Measurements from ENCODE around the gene SCPEP1.
"Not testable (repeated sequence)": the region's sequence is repeated elsewhere in the genome, so short reads cannot be mapped to it uniquely, and the experiment has no call there.

The SCPEP1 gene

GRCh38 chr17:56965681-56966080 lies 12.2 kb upstream of the SCPEP1 start:
- not testable (repeated sequence) for DNase-seq (ENCODE audit: low read depth in 2 of 2)

DNA sequence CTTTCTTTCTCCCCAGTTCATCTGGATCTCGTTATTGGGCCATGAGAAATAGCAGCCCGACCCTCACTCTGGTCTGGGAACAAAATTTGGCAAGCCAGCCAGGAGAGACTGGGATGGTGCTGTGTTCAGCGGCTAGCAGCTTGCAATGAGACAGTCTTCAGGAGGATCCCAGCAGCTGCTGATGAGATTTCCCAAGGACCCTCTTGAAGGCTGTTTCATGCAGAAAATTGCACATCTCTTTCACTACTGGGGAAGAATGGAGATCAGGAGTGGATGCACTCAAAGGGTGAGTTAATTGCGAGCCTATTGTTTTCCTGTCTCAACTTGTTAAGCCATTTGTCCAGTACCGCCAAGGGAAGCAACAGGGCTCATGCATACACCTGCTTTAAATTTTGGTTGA lies 11.6 kb upstream of the SCPEP1 start:
- DNase-seq (ENCODE audit: low read depth in 2 of 2) = no peak

DNA sequence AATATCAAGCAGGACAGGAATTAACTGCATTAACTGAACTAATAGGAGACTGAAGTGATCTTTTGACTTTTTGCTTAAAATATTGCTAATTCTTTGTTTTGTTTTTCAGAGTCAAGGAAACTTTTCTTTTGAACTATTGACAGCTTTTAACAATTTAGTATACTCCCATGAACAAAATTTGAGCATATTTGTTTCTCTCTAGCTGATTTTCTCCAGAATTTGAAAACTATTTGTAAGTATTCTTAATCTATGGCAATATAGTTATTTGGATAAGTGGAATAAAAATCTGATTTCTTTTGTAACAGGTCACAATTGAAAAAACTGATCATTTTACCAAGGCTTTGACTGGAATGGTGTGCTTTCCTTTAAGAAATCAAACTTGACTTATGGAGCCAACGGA lies 7.0 kb upstream of the SCPEP1 start:
- no peak for DNase-seq (ENCODE audit: low read depth in 2 of 2)

DNA sequence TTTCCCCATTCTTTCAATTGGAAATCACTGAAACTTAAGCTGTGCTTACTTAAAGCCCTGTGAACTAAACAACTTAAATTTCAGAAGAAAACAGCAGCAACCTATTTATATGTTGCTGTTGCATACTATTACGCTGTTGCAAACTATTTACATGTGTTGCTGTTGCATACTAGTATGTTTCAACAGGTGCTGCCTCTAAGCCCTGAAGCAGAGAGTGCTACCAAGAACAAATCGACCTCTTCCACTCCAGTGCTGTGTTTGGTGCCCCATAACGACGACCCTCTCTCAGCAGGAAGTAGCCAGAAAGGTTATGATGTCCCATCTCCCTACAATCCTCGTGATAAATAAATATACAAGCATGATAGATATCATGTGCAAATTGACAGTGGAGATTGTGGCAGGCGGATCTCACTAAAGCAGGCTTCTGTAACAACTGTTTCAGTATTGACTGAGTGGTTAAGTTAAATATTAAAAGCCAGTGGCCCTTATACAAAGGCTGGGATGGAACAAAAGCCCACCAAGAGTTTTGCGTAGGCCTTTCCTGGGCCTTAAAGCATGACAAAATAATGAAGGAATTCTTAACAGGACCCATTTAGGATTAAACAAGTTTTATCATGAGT lies 5.7 kb upstream of the SCPEP1 start:
- DNase-seq (ENCODE audit: low read depth in 2 of 2) = no peak

- no peak for DNase-seq (ENCODE audit: low read depth in 2 of 2)
Measured at GRCh38 chr17:56973520-56973919, 4.4 kb upstream of the SCPEP1 start.

- no peak for DNase-seq (ENCODE audit: low read depth in 2 of 2)
Measured at GRCh38 chr17:56974055-56974454, 3.9 kb upstream of the SCPEP1 start.

- no peak for DNase-seq (ENCODE audit: low read depth in 2 of 2)
Measured at GRCh38 chr17:56975656-56976055, 2.3 kb upstream of the SCPEP1 start.

GRCh38 chr17:56976941-56977608 lies 856 bp upstream of the SCPEP1 start:
- DNase-seq (ENCODE audit: low read depth in 2 of 2) = no peak

DNA sequence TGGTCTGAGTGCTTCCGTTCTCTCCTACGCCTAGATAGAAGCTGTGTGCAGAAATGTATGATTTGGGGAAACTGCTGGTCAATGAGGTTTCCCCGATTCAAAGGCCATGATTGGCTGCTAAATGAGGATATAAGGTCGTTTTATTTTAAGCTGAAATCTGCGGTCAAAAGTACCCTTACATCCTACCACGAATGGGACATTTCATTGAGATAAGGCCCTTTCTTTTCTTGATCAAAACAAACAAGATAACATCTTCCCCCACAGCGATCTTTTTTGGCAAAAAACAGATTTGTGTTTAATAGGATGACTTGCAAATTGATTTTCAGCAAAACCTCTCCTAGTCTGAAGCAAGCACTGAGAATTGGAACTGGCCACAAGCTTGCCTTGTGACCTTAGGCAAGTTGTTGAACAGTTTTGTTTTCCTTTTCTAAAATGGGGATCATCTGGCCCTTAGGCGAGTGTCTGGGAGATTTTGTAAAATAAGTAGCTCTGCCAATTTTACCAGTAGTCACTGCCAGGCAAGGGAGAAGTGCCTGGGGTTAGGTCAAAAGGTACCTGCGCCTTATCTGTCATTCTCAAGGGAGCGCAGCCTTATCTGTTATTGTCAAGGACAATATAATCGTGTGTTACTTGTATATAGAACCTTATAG lies 635 bp downstream of the SCPEP1 start:
- no peak for DNase-seq (ENCODE audit: low read depth in 2 of 2)

- DNase-seq (ENCODE audit: low read depth in 2 of 2) = no peak
Measured at GRCh38 chr17:56979091-56979480, 1.2 kb downstream of the SCPEP1 start.

DNA sequence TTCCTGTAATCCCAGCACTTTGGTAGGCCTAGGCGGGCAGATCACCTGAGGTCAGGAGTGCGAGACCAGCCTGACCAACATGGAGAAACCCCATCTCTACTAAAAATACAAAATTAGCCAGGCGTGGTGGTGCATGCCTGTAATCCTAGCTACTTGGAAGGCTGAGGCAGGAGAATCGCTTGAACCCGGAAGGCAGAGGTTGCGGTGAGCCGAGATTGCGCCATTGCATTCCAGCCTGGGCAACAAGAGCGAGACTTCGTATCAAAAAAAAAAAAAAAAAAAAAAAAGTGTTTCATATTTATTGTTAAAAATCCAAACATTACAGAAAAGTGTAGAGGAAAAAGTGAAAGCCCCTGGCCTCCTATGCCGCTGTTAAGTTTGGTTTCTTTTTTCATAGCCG lies 2.6 kb downstream of the SCPEP1 start:
- DNase-seq (ENCODE audit: low read depth in 2 of 2) = not testable (repeated sequence)

DNA sequence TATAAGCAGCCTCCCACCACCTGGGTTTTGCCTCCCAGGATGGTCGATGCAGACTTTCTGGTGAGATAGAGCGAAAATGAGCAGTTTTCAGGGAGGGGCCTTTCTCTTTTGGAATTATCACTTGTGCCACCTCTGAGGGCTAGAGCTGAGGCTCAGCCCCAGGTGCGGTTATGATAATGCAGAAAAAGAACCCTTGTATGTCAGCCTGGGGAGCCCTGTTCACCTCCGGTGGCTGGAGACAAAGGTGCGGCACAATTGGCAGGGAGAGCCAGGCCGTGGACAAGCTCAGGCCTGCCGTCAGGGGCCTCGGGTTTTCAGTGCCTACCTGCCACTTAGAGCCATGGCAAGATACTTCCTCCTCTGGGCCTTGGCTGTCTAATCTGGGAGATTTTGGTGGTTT lies 4.4 kb downstream of the SCPEP1 start:
- DNase-seq (ENCODE audit: low read depth in 2 of 2) = no peak

- DNase-seq (ENCODE audit: low read depth in 2 of 2) = no peak
Measured at GRCh38 chr17:56983366-56983765, 5.4 kb downstream of the SCPEP1 start.

- no peak for DNase-seq (ENCODE audit: low read depth in 2 of 2)
Measured at GRCh38 chr17:56985371-56986162, 7.6 kb downstream of the SCPEP1 start.

DNA sequence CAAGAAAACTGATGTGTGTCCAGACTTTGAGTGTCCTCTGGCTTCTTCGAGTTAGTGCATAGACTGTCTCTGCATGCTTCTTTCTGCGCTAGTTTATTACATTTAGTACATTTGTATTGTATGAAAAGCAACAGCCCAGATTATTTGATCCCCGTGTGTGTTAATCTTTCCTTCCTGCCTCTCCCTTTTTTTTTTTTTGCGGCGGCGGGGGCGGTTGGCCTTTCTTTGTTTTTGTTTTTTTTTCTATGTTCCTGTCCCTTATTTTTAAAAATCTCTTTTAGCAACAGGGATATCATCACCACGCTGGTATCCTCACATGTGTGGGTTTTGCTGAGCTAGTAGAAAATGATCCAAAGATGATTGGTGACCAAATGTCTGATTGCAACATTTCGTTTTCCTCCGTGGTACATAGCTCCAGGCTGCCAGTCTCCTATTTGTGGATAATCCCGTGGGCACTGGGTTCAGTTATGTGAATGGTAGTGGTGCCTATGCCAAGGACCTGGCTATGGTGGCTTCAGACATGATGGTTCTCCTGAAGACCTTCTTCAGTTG lies 9.4 kb downstream of the SCPEP1 start:
- DNase-seq (ENCODE audit: low read depth in 2 of 2) = no peak

- no peak for DNase-seq (ENCODE audit: low read depth in 2 of 2)
Measured at GRCh38 chr17:56988901-56989572, 11.1 kb downstream of the SCPEP1 start.

GRCh38 chr17:56992364-56992763 lies 14.4 kb downstream of the SCPEP1 start:
- no peak for DNase-seq (ENCODE audit: low read depth in 2 of 2)

DNA sequence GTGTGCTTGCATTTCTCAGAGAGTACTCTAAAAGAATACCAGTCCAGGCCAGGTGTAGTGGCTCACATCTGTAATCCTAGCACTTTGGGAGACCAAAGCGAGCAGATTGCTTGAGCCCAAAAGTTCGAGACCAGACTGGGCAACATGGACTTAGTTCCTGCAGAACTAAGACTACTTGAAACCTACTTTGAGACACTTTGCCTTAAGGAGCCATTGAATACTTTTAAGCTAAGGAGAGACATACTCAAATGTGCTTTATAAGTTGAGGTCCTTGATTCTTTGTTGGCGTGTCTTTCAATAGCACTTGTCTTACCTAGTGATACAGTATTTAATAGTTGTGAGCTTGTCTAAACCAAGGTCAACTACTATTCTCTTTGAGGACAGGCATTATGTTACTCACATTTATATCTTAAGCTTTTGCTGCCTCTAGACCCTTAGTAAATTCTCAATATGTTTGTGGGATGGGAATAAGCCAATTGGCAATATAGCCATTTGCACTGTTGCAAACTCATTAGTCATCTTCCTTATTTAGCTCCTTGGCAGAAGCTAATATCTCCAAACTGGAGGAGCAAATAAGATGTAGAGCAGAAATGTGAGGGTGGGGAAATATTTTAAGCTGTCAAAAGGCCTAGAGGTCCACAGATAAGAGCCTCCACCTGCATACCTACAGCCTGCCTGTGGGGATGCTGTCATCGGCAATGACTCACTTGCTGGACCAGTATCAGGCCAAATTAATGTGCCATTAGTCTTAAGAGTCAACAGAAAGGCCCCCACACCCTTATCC lies 16.3 kb downstream of the SCPEP1 start:
- DNase-seq (ENCODE audit: low read depth in 2 of 2) = no peak

DNA sequence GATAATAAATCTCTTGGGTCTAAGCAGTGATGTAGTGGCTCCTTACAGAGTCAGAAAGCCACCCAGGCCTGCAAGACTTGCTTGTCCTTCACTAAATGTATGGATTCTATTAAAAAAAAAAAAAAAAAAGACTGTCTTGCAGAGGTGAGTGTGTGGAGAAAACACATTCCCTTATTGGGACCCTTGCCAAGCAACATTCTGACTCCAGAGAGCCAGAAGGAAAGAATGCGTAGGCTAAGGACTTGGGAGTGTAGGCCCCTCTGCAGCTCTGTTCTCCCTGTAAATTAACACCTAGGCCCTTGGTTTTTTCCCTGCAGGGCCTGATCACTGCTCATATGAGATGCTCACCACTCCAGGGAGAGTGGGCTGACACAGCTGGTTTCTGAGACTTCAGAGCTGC lies 17.8 kb downstream of the SCPEP1 start:
- DNase-seq (ENCODE audit: low read depth in 2 of 2) = no peak

- DNase-seq (ENCODE audit: low read depth in 2 of 2) = no peak
Measured at GRCh38 chr17:56997313-56997712, 19.4 kb downstream of the SCPEP1 start.

DNA sequence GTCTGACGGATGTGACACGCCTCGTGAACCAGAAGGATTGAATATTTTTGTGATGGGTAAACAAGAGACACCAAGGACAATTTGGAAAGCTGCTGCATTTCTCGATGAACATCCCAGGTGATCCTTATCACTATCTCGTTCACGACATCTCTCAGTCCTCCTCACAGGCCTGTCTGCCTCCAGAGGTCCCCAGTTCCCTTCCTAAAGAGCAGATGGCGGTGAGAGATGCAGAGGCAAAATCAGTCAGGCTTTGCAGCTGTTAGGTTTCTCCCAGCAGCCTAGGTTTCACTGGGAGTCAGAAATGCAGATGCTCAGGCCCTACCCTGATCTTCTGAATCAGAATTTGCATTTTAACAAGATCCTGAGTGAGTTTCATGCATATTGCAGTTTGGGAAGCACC lies 23.6 kb downstream of the SCPEP1 start:
- DNase-seq (ENCODE audit: low read depth in 2 of 2) = no peak

Data from stimulated activated CD8-positive, alpha-beta memory T cell treated with anti-CD3 and anti-CD28 coated beads, Interleukin-2, amount 100 ng/mL, for 48 hours (primary cell).